Activated CD8-positive, alpha-beta memory T cell treated with anti-CD3 and anti-CD28 coated beads for 24 hours (primary cell): ENCODE data around the gene SLC9A1.

Experiments
- DNase-seq: peaks from one replicate; pipeline ENCODE4 v3.0.0-alpha.2; 2020

The SLC9A1 gene

DNA sequence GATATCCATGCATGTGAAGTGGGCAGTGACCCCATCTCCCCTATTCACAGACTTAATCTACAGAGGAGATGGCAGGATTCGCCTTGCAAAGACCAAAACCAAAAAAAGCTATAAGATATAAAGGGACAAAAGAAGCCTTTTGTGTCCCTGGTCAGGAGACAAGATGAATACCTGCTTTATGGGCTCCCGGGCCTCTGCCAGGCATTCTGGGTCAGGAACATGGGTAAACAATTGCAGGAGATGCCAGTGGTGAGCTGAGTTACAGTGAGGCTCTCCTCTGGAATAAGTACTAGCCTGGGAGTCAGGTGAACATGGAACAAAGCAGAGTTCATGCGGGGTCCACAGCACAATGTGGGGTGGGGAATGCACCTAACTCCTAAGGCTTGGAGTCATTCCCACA, 4.7 kb downstream of the SLC9A1 start:
- DNase-seq: no peak

DNA sequence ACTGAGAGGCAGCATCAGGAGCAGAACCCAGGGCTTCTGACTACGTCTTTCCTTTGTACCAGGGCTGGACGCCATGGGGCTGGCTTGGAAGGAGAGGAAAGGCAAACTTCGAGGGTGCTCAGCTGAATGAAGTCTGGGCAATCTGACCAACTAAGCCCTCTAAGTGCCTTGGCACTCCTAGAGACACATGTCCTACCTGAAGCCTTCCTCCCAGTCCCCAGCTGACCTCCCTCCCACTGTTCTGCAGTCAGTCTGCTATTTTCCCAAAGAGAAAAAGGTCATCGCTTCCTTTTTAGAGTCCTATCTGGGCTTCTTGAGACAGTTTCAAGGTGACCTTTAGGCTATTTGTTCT, 5.2 kb downstream of the SLC9A1 start:
- no peak for DNase-seq

DNA sequence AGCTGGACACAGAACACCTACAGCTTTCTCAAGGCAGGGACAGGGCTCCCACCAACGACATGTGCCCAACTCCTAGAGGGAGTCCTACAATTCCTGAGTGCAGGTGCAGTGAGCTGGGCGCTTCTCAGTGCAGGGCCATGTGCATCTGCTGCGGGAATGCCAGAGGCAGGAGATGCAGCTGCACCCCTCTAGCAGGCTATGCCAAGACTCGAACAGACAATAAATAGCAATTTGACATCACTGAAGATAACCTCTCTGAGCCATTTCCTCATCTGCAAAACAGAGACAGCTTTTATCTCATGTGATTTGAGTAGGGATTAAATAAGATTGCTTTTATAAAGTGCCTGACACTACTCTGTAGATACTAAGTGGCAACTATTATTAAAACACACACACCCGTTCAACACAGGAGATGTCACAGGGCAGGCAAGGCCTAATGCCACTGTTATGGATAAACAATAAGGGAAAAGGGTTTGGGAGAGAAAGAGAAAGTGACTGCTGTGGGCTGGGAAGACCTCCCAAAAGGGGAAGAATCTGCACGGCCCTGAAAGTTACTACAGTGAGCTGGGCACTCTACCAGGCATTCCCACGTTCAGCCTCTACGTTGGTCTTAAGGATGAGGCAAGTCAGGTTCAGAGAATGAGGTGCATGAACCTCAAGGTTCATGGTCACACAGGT, 5.7 kb downstream of the SLC9A1 start:
- no peak for DNase-seq

DNA sequence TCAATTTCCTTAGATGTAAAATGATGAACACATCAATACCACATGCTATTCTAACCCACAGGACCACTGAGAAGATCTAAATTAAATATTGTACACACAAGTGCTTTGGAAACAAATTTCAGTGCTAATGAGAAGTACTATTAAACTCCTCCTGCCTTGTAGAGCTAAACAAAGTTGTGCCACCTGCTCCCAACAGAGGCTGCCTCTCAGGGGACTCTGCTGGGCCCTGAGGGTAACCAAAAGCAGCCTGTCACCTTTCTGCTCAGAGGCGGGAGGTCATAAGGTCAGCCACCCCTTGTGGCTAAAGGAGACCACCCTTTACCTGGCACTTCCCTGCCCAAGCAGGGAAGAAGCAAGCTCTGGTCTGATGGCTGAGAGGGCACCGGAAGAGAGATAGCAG, 6.3 kb downstream of the SLC9A1 start:
- no peak for DNase-seq

DNA sequence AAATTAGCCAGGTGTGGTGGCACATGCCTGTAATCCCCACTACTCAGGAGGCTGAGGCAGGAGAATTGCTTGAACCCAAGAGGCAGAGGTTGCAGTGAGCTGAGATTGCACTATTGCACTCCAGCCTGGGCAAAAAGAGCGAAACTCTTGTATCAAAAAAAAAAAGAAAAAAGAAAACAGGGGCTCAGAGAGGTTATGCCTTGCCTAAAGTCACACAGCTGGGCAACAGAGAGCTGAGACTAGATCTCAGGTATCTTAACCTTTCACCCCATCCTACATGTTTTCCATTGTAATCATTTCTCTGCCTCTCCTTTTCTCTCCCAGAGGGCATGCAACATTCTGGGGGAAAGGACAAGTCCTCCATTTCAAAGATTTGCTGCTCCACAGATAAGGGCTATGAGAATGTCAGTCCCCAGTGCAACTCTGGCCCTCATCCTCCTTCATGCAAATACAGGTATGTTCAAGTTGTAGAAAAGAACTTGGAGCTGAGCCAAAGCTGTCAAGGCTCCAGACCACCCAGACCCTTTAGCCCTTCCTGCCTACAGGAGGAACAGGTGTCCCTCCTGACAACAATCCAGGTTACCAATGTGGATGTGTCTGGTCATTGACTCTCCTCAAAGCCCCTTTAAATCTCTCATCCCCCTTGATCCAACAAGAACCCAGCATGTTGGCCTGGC, 6.9 kb downstream of the SLC9A1 start:
- DNase-seq: no peak

DNA sequence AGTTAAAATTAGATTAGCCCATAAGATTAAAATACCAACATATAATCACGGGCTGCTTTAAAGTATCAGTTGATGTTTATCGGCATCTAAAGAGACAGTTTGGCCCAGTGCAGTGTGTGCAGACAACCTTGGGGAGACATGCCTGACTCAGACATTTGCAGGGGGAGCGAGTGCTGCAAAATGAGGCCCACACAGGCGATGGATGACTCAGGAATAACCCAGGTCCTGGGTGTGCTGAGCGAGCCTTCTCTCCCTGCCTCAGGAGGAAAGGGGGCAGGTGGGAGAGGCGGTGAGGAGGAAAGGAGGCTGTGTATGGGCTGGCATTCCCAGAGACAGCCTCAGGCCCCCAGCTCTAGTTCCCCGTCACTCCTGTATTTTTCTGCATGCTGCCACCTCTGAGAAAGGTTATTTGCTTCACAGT, 9.0 kb downstream of the SLC9A1 start:
- no peak for DNase-seq

DNA sequence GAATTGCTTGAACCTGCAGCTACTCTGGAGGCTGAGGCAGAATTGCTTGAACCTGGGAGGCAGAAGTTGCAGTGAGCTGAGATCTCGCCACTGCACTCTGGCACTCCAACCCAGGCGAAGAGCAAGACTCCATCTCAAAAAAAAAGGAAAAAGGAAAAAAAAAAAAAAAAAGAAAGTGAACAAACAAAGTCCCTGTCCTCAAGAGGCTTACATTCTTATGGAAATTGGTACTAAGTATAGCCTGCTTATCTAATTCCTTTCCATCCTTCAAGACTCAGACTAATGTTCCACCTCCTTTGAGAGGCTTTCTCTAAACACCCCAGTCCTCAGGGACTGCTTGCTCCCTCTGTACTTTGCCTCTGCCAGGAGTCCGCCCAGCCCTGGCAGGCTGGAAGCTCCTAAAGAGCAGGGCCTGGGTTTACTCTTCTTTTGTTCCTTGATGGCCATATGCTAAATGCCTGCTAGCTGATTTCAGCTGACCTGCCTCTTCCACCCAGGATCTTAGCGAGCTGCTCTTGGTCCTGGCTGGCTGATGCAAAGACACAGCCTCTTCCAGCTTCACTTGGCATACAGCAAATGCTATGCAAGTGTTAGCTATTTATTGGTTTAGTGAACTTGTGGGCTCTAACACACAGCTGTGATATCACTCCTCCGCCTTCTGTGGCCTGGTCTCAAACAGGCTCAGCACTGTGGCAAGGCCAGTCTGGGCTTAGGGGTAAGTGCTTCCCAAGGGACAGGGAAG, 9.8 kb downstream of the SLC9A1 start:
- no peak for DNase-seq

DNA sequence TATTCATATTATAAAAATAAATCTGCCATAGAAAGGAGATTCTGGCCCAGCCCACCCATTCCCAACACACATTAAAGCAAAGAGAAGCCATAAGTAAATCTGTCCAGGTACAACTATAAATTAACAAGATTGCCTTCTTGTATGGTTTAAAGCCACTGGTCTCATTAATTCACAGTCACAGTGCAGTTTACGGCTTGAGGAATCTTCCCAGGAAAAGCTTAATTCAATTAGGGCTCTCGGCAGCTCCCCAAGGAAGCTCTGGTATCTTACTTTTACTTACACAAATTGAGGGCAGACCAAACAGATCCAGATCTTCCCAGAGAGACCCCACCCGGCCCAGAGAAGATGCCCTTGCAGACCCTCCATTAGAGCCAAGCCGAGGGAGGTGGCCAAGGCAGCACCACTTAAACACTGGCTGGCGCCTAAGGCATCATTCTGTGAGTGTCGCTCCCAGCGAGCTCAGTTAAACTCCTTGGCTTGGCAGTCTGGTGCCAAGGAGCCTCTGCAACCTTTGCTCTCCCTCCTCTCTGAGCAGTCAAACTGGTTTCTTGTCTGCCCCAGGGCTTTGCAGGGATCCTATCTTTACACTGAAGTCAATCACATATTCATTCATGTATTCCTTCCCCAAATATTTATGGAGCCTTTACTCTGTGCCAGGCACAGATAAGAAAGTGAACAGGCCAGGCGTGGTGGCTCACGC, 10.7 kb downstream of the SLC9A1 start:
- no peak for DNase-seq

DNA sequence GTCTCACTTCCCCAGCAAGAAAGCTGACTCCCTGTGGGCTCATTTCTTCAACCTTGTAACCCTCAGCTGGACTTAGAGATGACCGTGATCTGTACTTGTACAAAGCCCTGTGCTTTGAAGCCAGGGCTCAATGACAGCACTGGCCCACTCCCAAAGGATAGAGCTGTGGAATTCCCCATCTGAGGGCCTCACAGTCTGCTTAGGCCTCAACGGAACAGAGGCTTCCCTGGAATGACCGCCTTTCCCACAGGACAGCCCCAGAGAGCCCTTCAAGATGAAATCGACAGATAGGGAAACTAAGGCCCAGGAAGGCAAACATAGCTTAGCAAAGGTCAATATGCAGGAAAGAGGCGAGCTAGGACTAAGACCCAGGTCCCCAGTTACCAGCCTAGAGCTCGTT, 11.5 kb downstream of the SLC9A1 start:
- no peak for DNase-seq

DNA sequence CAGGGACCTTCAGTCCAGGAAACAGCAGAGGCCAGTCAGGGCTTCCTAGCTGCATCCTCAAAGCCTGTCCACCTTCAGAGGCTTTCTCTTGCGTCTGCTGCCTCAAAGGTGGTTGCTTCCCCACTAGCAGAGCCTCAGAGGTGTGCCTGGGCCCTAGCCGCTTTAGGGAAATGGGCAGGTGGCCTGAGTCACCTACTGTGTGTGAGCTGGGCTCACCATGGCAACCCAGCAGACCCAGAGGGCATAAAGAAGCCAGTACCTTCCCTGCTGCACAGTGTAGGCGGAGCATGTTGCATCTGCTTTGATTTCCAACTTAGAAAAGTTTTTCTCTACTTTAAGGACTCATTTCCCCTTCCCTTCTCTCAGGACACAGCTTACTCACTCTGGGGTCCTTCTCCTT, 12.5 kb downstream of the SLC9A1 start:
- peak; percentile 61 for DNase-seq

DNA sequence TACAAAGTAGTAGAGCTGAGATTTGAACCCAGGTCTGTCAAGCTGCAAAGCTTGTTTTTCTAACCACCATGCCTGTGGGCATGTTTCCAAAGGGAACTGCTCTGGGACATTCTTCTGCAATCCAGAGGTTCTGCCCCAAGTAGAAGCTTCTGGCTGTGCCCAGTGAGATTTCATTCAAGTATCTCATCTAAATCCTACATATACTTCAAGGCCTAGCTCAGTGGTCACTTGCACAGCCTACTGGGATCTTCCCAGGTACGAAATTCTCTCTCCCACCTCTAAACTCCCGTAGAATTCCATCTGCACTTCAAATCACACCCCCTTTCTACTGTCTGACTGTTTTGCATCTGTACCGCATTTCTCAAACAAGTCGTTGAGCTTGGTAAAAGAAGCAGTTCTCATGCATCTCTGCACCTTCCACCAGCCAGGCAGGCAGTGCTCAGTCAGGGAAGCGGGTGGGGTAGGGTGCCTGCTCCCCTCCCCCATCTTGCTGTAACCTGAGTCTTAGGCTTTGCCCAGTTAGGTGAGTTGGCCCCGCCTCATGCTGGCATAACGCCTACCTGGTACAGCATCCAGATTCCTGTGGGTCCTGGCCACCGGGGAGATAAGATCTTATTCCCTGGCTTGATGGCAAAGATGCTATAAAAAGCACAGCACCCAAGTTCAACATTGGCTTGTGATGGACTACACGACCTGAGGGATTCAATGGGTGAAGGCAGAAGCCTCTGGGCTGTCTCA, 13.5 kb downstream of the SLC9A1 start:
- no peak for DNase-seq

DNA sequence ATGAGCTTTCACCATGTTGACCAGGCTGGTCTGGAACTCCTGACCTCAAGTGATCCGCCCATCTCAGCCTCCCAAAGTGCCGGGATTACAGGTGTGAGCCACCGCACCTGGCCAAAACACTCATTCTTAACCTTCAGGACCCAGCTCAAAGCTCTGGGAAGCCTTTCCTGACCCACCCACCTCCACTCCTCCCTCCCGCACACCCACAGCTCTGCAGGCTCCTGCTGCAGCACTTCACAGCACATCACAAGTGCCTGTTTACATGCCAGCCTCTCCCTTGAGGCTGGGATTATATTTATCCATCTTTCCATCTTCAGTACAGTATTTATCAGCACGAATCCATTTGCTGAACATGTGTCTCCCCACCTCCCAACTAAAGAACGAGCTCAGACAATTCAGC, 14.9 kb downstream of the SLC9A1 start:
- no peak for DNase-seq

DNA sequence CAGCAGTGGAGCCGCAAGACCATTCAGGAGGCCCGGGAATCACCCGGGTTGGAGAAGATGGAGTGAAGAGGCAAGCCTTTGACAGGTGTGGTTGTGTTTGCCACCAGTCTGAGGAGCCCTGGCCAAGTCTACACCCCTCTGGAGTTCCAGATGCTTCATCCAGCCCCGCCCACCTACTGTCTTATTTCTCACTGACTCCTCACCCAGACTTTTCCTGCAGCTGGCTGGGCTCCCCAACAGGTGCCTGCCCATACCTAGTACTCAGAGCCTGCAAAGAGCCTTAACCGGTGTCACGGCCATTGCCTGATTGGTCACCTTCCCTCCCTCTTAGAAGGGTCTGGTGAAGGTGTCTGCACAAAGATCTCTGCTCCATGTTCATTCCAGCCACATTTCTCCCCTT, 16.0 kb downstream of the SLC9A1 start:
- no peak for DNase-seq

DNA sequence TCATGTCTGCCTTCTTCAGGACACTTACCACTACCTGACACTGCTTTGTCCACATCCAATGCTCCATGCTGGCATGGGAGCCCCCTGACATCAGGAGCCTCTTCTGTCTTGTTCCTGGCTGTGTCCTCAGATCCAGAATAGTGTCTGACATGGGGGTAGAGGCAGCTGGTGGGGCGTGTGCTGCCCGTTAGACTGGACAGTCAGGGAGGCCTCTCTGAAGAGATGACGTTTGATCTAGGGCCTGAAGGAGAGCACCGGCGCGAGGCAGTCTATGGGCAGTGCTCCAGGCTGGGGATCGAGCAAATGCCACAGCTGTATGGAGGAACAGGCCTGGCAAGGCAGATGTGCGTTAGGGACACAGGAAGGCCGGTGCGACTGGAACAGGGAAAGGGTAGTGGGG, 16.6 kb downstream of the SLC9A1 start:
- no peak for DNase-seq

DNA sequence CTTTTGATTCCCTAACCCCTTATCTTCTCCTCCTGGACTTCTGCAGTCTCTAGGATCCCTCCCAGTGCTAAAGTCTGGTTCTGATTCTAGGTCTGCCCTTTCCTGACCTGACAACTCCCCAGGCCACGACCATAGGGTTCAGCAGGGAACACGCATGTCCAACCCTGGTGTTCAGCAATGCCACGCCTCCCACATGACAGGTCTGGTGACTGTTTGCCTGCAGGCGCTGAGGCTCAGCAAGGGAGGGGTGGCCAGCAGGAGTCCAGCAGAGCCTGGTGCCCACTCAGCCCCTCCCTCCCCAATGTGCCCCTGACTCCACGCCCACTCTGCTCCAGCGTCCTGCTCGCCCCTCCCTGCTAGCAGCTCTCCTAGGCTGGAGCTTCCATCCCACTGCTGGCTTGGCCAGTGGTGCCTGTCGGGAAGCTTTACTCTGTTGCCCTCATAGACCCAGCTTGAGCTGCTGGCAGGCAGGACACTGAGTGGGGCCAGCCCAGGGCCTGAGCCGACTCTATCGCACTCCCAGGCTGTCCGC, 17.3 kb downstream of the SLC9A1 start:
- DNase-seq: no peak

DNA sequence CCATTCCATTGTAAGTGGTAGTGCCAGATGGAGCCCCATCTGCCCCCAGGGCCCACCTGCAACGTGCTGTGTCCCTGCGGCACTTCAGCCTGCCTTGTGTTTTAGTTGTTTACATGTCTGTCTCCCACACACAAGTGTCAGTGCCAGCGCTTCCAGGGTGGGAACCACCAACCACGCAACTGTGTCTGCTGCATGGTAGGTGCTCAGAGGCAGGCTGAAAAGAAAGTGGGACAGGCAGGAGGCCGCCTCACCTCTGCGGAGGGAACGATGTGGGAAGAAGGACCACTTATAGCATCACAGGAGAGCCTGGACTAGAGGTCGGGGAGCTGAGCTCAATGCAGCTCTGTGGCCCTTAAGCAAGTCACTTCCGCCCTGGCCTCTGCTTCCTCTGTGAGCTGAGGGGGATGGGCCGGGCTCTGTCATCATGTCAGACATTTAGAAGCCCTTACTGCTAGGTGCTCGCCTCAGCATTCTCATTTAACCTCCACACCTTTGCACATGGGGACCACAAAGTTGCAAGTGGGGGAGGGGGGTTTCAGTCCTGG, 17.9 kb downstream of the SLC9A1 start:
- peak; percentile 90 for DNase-seq

DNA sequence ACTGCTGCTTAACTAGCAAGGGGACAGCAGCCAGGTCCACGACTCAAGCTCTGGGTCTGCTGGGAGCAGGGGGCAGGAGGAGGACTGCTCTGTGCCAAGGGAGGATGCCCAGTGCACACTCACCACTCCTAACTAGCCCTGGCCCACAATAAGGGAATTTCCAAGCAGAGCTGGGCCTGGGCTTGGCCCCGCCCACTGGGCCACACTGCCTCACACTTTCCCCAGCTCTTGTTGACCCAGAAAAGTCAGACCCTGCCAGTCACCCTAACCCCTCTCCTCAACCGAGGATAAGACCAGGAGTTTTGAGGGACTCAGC, 18.7 kb downstream of the SLC9A1 start:
- DNase-seq: peak; percentile 70

DNA sequence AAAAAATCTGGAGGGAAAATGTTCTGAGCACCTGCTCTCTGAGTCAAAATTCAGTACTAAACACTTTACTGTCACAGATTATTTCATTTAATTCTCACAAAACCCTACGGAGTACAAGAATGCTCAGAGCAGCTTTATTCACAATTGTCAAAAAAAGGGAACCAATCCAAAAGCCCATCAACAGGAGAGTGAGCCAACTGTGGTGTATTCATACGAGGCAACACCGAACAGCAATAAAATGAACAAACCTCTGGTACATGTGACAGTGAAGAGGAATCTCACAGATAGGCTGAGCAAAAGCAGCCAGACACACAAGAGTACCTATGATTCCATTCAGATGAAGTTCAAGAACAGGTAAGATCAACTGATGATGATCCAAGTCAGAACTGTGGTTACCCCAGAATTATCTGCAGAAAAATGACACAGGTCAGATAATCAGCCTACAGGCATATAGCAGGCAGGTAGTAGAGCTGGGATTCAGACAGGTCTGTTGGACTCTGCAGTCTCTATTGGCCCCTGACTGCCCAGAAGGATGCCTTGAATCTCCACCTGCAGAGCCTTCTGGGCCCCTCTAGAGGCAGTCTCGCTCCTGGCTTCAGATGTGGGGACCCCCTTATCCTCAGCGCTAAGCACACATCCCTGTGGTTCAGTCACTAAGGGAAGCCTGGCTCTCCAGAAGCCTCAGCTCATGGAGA, 19.2 kb downstream of the SLC9A1 start:
- no peak for DNase-seq

DNA sequence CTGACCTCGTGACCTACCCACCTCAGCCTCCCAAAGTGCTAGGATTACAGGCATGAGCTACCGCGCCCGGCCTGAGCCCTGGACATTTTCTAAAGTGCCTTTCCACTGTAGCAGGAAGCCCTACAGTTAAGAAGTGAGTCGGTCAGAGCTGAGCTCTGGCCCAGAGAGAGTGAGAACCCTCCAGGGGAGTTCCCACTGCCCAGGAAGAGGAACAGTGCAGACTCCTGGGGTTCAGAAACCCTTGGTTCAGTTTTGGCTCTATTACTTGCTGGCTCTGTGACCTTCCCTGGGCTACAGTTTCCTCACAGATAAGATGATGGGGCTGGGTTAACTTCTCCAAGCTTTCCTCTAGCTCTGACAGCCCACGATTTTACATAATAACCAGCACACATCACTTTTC, 20.9 kb downstream of the SLC9A1 start:
- DNase-seq: no peak

DNA sequence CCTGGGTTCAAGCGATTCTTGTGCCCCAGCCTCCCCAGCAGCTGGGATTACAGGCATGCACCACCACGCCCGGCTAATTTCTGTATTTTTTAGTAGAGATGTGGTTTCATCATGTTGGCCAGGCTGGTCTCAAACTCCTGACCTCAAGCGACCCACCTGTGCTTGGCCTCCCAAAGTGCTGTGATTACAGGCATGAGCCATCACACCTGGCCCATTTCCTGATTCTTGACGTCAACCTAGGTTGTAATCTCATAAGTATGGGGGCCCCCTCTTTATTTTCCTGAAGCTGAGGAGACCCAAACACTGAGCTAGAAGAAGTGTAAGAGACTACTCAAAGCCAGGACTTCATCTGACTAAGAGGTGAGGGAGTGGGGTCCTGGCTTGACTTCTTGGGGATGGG, 21.8 kb downstream of the SLC9A1 start:
- DNase-seq: no peak

DNA sequence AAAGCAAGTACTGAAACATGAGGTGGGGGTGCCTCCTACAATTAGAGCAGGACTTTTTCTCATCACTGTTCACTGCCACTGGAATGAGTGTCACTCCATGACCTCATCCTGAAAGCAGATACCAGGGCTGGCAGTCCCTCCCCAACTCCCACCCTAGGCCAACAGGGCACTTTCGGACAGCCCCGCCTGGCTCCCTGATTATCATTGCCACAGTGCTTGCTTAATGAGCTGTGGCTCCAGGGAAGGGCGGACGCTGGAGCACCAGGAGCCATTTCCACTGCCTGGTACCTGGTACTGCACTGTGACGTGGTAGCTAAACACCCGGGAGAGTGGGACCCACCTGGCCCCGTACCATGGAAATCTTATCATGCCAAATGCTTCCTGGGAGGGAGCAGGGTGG, 22.3 kb downstream of the SLC9A1 start:
- DNase-seq: no peak

DNA sequence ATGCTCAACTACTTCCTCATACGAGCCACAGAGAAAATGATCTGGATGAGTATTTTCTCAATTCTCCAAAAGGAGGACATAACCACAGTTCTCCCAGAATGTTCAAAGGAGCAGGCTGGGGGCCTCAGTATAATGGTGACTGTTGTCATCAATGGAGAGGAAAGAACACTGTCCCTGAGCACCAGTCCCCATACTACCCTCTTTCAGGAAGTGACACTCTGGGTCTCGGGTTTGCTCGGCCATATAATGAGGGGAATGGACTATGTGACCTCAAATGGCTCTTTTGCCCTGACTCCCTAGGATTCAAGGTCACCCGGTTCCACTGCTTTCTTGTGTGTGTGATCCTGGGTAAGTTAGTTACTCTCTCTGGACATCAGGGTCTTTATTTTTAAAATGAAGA, 22.8 kb downstream of the SLC9A1 start:
- no peak for DNase-seq
